Neural cell (in vitro differentiated cells): ENCODE data around the gene ANKRD55. TPM values are rescaled to one million over a fixed set of nuclear protein-coding genes. Genes with fewer than 3 reads are reported as not detected.
"Not testable (repeated sequence)": the region's sequence is repeated elsewhere in the genome, so short reads cannot be mapped to it uniquely, and the experiment has no call there.

ENCODE experiments used
- H2AFZ ChIP-seq: fragments of 200-600, 300-800 bp; sonication (generic), shearing (Covaris generic); 2 replicates; pipeline ENCODE4 v1.6.0; 2014; ENCODE audit warnings: low read depth, mild to moderate bottlenecking, antibody characterized with exemption, low read length, moderate library complexity
- H3F3A ChIP-seq: fragments of 200-600 bp; shearing (Covaris generic); 2 replicates; pipeline ENCODE4 v1.6.1; 2016; ENCODE audit warnings: mild to moderate bottlenecking, moderate library complexity, mixed read lengths, antibody characterized with exemption, low read length; ENCODE audit not compliant: insufficient read depth, poor library complexity, severe bottlenecking
- H3K27ac ChIP-seq: fragments of 200-600, 300-800 bp; sonication (generic), shearing (Covaris generic); 2 replicates; pipeline ENCODE4 v1.5.1; 2014; ENCODE audit warnings: mild to moderate bottlenecking, low read length, moderate library complexity
- H3K27me3 ChIP-seq: fragments of 300-800, 200-600 bp; sonication (generic), shearing (Covaris generic); 2 replicates; pipeline ENCODE4 v1.6.0; 2014; ENCODE audit warnings: mild to moderate bottlenecking, low read depth, low read length, moderate library complexity; ENCODE audit not compliant: insufficient read depth
- H3K36me3 ChIP-seq: fragments of 300-800, 200-600 bp; sonication (generic), shearing (Covaris generic); 2 replicates; pipeline ENCODE4 v1.5.1; 2014; ENCODE audit warnings: mild to moderate bottlenecking, antibody characterized with exemption, low read length, moderate library complexity; ENCODE audit not compliant: insufficient read depth
- H3K4me2 ChIP-seq: fragments of 300-800, 200-600 bp; sonication (generic), shearing (Covaris generic); 2 replicates; pipeline ENCODE4 v1.6.0; 2014; ENCODE audit warnings: mild to moderate bottlenecking, low read length
- H3K4me3 ChIP-seq: fragments of 300-800, 200-600 bp; sonication (generic), shearing (Covaris generic); 2 replicates; pipeline ENCODE4 v1.5.1; 2014; ENCODE audit warnings: mild to moderate bottlenecking, low read length, moderate library complexity
- H3K79me2 ChIP-seq: fragments of 200-600 bp; shearing (Covaris generic); replicated peaks from 2 replicates; pipeline ENCODE4 v1.6.0; 2014; ENCODE audit warnings: mild to moderate bottlenecking, low read length, moderate library complexity; ENCODE audit not compliant: insufficient read depth
- H3K9ac ChIP-seq: fragments of 300-800, 200-600 bp; sonication (generic), shearing (Covaris generic); 2 replicates; pipeline ENCODE4 v1.6.1; 2016; ENCODE audit warnings: mild to moderate bottlenecking, low read length, mixed read lengths
- H3K9me2 ChIP-seq: fragments of 200-600 bp; shearing (Covaris generic); 2 replicates; pipeline ENCODE4 v1.6.1; 2016; ENCODE audit warnings: mild to moderate bottlenecking, low read length, mixed read lengths; ENCODE audit not compliant: insufficient read depth
- H3K9me3 ChIP-seq: fragments of 200-600, 300-800 bp; sonication (generic), shearing (Covaris generic); 2 replicates; pipeline ENCODE4 v1.6.1; 2016; ENCODE audit warnings: mild to moderate bottlenecking, mixed run types, low read length, moderate library complexity, mixed read lengths
- H4K20me1 ChIP-seq: fragments of 200-600 bp; shearing (Covaris generic); 2 replicates; pipeline ENCODE4 v1.6.1; 2016; ENCODE audit warnings: mild to moderate bottlenecking, mixed run types; ENCODE audit not compliant: insufficient read depth
- EP300 ChIP-seq: fragments of 450-650 bp; conservative IDR thresholded peaks from 2 replicates; pipeline ENCODE4 v1.6.1; 2014; ENCODE audit warnings: antibody characterized with exemption, mild to moderate bottlenecking, moderate library complexity; ENCODE audit not compliant: poor library complexity, severe bottlenecking
- EZH2 ChIP-seq: fragments of 200-600, 300-800 bp; shearing (Covaris generic), sonication (generic); IDR thresholded peaks from 2 replicates; pipeline ENCODE4 v1.6.1; 2014; ENCODE audit warnings: antibody characterized with exemption, low read length, borderline replicate concordance, mild to moderate bottlenecking; ENCODE audit not compliant: insufficient read depth, poor library complexity, severe bottlenecking
- MXI1 ChIP-seq: fragments of 450-650 bp; conservative IDR thresholded peaks from 2 replicates; pipeline ENCODE4 v1.6.1; 2014; ENCODE audit warnings: antibody characterized with exemption, mild to moderate bottlenecking; ENCODE audit not compliant: poor library complexity, severe bottlenecking
- POLR2AphosphoS5 ChIP-seq: IDR thresholded peaks from 2 replicates; pipeline ENCODE4 v1.6.1; 2012
- RAD21 ChIP-seq: fragments of 450-650 bp; conservative IDR thresholded peaks from 2 replicates; pipeline ENCODE4 v1.6.1; 2014; ENCODE audit warnings: antibody characterized with exemption, mild to moderate bottlenecking, moderate library complexity
- REST ChIP-seq: IDR thresholded peaks from 2 replicates; pipeline ENCODE4 v1.6.1; 2012; ENCODE audit warnings: borderline replicate concordance
- SMC3 ChIP-seq: fragments of 450-650 bp; conservative IDR thresholded peaks from 2 replicates; pipeline ENCODE4 v1.6.1; 2014; ENCODE audit warnings: antibody characterized with exemption, mild to moderate bottlenecking, moderate library complexity; ENCODE audit not compliant: poor library complexity
- TAF1 ChIP-seq: IDR thresholded peaks from 2 replicates; pipeline ENCODE4 v1.6.1; 2012; ENCODE audit warnings: low read depth
- polyA plus RNA-seq: library from polyadenylated mRNA; depleted of rRNA; stranded (reverse); fragments of >200 nt; gene quantifications from 2 replicates; pipeline ENCODE4 v1.2.3, GENCODE V29; 2014
- TF ChIP-seq, protein P1 (sequence below): fragments of 450-650 bp; IDR thresholded peaks from 2 replicates; pipeline ENCODE4 v1.5.1; 2014; ENCODE audit warnings: antibody characterized with exemption, mild to moderate bottlenecking, moderate library complexity; ENCODE audit not compliant: poor library complexity, severe bottlenecking

ANKRD55 gene
- polyA plus RNA-seq, 1 donor from 2014 or later = 49.8 TPM

- TF ChIP-seq REST (no peak), POLR2AphosphoS5 (no peak), EP300 (no peak), SMC3 (no peak), RAD21 (no peak), TAF1 (no peak), MXI1 (no peak), EZH2 (no peak)
- TF ChIP-seq, protein P1, sequence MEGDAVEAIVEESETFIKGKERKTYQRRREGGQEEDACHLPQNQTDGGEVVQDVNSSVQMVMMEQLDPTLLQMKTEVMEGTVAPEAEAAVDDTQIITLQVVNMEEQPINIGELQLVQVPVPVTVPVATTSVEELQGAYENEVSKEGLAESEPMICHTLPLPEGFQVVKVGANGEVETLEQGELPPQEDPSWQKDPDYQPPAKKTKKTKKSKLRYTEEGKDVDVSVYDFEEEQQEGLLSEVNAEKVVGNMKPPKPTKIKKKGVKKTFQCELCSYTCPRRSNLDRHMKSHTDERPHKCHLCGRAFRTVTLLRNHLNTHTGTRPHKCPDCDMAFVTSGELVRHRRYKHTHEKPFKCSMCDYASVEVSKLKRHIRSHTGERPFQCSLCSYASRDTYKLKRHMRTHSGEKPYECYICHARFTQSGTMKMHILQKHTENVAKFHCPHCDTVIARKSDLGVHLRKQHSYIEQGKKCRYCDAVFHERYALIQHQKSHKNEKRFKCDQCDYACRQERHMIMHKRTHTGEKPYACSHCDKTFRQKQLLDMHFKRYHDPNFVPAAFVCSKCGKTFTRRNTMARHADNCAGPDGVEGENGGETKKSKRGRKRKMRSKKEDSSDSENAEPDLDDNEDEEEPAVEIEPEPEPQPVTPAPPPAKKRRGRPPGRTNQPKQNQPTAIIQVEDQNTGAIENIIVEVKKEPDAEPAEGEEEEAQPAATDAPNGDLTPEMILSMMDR = no peak
- Histone ChIP-seq H3K9me3 (no peaks in the 10 kb centered on the region), H3K9ac (no peak overlapping the region), H3K79me2 (no peaks in the 10 kb centered on the region), H2AFZ (no peak overlapping the region), H3K9me2 (no peaks in the 10 kb centered on the region), H3K4me2 (no peak overlapping the region), H3K36me3 (no peaks in the 10 kb centered on the region), H3F3A (no peaks in the 10 kb centered on the region), H3K4me3 (no peak overlapping the region), H4K20me1 (no peaks in the 10 kb centered on the region), H3K27ac (no peak overlapping the region), H3K27me3 (no peaks in the 10 kb centered on the region)
Observed at GRCh38 chr5:56215019-56215830, 17.9 kb downstream of the ANKRD55 start.

DNA sequence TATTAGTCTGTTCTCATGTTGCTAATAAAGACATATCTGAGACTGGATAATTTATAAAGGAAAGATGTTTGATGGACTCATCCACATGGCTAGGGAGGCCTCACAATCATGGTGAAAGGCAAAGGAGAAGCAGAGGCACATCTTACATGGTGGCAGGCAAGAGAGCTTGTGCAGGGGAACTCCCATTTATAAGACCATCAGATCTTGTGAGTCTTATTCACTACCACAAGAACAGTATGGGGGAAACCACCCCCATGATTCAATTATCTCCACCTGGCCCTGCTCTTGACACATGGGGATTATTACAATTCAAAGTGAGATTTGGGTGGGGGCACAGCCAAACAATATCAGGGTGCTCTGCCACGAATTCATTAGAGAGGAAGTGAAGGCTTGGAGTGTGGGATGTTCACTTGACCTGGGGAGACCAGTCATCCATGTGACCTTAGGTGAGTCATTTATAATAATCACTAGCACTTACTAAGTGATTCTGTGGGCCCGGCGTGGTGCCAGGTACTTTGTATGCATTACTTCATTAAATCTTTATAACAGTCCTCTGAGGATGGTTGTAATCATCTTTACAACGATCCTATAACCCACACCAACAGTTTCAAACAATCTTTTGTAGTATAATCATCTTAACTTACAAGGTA is 19.1 kb downstream of the ANKRD55 start:
- not testable (repeated sequence) for H3K27me3 ChIP-seq, H2AFZ ChIP-seq, H3K4me3 ChIP-seq, H3F3A ChIP-seq, H3K36me3 ChIP-seq, H3K9me3 ChIP-seq, H3K4me2 ChIP-seq, H3K9ac ChIP-seq, H3K79me2 ChIP-seq, H4K20me1 ChIP-seq, H3K9me2 ChIP-seq, H3K27ac ChIP-seq
